Stromal cell of bone marrow (primary cell): ENCODE data around the gene PRSS35.
"Not testable (repeated sequence)": the region's sequence is repeated elsewhere in the genome, so short reads cannot be mapped to it uniquely, and the experiment has no call there.

Experiments
- DNase-seq: peaks from one replicate; pipeline ENCODE4 v3.0.0-alpha.2; 2012; ENCODE audit warnings: low read depth

The PRSS35 gene

GRCh38 chr6:83518816-83519480 is 6.6 kb downstream of the PRSS35 start:
- DNase-seq = no peak

- no peak for DNase-seq
Observed at GRCh38 chr6:83536034-83536646, 23.8 kb downstream of the PRSS35 start.

GRCh38 chr6:83536647-83537589 is 24.6 kb downstream of the PRSS35 start:
- no peak for DNase-seq

GRCh38 chr6:83539678-83540077 is 27.3 kb downstream of the PRSS35 start:
- DNase-seq = no peak

GRCh38 chr6:83546636-83547035 is 34.3 kb downstream of the PRSS35 start:
- no peak for DNase-seq

GRCh38 chr6:83550482-83550881 is 38.1 kb downstream of the PRSS35 start:
- not testable (repeated sequence) for DNase-seq

GRCh38 chr6:83551748-83552147 is 39.4 kb downstream of the PRSS35 start:
- DNase-seq = not testable (repeated sequence)

GRCh38 chr6:83556871-83557270 is 44.5 kb downstream of the PRSS35 start:
- DNase-seq = no peak

- no peak for DNase-seq
Observed at GRCh38 chr6:83558975-83559374, 46.6 kb downstream of the PRSS35 start.

GRCh38 chr6:83571663-83572185 is 59.4 kb downstream of the PRSS35 start:
- not testable (repeated sequence) for DNase-seq

GRCh38 chr6:83574783-83575182 is 62.4 kb downstream of the PRSS35 start:
- DNase-seq = no peak
